ENCODE data around the gene CCDC107.

DNA sequence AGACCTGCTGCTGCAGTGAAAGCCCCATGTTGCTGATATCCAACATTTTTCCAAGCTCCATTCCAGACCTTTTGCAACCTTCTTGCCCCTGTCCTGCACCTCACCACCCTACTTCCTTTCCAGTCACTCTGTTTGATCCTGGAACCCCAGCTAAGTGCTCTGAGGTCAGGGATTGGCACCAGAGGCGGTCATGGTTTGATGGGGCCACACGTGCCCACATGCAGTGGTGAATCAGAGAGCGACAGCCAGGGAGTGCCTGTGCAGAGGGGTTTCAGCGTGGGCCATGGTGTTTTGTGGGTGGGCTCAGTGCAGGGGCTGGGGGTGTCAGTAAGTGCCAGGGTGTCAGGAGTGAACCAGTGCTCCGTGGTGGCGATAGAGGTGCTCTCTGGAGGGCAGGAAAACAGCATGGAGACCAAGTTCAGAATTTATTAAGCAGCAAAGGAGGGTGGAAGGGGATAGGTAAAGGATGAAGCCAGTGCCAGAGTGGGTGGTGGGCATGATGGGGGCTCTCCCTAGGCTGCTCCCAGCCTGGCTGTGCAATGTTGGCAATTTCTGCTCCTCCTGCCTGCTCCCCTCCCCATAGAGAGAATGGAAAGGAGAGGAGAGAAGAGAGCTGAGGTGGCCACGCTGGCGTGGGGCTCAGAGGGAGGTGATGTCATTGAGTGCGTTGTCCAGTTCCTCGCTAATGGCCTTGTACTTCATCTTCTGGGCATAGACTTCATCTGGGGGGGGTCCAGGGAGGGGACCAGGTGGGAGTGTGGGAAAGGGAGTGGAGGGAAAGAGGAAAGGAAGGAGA lies 24.6 kb downstream of the CCDC107 start:
- TF ChIP-seq POLR2AphosphoS5 (IDR thresholded peaks at IDR 0.05; ENCODE audit: low read depth) (no peak), JUNB (IDR thresholded peaks at IDR 0.05; ENCODE audit: unreplicated experiment) (no peak), ZNF114 (CRISPR knock-in tag; IDR thresholded peaks at IDR 0.05) (no peak), EZH2 (IDR thresholded peaks at IDR 0.05; ENCODE audit: low read depth, unreplicated experiment) (no peak)
- TF ChIP-seq, protein P1, sequence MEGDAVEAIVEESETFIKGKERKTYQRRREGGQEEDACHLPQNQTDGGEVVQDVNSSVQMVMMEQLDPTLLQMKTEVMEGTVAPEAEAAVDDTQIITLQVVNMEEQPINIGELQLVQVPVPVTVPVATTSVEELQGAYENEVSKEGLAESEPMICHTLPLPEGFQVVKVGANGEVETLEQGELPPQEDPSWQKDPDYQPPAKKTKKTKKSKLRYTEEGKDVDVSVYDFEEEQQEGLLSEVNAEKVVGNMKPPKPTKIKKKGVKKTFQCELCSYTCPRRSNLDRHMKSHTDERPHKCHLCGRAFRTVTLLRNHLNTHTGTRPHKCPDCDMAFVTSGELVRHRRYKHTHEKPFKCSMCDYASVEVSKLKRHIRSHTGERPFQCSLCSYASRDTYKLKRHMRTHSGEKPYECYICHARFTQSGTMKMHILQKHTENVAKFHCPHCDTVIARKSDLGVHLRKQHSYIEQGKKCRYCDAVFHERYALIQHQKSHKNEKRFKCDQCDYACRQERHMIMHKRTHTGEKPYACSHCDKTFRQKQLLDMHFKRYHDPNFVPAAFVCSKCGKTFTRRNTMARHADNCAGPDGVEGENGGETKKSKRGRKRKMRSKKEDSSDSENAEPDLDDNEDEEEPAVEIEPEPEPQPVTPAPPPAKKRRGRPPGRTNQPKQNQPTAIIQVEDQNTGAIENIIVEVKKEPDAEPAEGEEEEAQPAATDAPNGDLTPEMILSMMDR (conservative IDR thresholded peaks at IDR 0.05; ENCODE audit: low read depth in 2 of 2) = no peak
